SHP77 treated with DMSO at 0.1 percent for 48 hours (cell line): ENCODE results near the gene FGA.
"Not testable (repeated sequence)": the region's sequence is repeated elsewhere in the genome, so short reads cannot be mapped to it uniquely, and the experiment has no call there.

Experiments used
- DNase-seq: peaks from one replicate; lab custom pipeline; 2025; lab: John Stamatoyannopoulos, UW

Gene FGA

DNA sequence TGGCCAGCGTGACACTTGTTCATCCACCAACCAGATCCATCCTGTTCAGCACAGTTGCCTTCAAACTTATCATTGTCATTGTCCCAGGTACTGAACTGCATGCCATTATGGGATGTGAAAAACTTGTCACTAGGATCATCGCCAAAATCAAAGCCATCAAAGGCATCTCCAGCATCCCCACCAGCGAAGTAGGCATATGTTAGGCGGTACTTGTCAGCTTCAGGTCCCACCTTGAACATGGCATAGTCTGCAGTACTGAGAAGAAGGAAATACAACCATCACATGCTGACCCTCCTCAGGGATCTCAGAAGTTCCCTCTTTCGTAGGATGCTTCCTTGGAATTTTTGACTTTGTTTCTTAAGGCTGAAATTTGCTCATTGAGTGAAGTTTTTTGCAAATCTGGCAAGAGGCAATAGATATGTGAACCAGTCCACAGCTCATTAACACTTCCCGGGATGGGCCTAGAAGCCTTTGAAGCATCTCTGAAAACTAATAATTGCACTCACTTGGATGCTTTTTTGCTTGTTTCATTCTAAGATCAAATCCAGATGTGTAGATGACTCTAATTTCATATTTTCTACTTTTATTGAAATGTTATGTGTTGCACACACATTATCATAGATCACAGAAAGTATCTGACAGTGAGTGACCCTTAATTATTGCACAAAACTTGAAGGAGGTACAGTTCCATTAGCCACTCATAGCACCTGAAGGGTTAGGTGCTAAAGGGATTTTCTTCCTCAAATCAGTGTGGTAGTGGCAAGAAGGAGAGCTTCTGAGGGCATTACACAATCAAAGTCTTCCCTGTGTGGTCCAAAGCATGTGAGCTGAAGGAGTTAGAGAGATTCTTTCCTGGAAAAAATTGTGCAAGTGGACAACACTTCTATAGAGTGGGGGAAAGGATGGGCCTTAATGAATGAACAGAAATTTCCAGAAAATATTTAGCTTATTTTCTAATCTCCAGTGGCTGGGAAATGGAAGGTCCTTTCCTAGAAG, 16.5 kb upstream of the FGA start:
- no peak for DNase-seq

DNA sequence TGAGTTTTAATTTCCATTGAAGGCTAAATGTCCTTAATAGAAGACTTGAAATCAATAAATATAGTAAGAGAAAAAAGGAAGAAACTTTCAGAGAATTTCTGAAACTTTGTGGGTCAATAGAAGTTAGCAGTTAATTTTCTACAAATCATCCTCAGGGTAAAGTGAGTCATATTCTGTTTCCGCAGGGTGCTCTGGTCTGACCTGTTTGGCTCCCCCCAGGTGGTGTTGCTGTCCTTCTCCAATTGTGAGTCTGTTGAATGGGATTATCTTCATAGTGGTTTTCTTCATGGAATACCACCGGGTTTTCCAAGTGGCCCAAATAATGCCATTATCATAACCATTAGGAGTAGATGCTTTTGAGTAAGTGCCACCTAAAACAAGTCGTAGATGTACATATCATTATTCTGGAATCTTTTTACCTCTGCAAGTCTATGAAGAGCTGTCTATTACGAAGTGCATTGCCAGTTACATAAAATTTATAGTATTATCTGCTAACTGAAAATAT, 14.2 kb upstream of the FGA start:
- DNase-seq = no peak

DNA sequence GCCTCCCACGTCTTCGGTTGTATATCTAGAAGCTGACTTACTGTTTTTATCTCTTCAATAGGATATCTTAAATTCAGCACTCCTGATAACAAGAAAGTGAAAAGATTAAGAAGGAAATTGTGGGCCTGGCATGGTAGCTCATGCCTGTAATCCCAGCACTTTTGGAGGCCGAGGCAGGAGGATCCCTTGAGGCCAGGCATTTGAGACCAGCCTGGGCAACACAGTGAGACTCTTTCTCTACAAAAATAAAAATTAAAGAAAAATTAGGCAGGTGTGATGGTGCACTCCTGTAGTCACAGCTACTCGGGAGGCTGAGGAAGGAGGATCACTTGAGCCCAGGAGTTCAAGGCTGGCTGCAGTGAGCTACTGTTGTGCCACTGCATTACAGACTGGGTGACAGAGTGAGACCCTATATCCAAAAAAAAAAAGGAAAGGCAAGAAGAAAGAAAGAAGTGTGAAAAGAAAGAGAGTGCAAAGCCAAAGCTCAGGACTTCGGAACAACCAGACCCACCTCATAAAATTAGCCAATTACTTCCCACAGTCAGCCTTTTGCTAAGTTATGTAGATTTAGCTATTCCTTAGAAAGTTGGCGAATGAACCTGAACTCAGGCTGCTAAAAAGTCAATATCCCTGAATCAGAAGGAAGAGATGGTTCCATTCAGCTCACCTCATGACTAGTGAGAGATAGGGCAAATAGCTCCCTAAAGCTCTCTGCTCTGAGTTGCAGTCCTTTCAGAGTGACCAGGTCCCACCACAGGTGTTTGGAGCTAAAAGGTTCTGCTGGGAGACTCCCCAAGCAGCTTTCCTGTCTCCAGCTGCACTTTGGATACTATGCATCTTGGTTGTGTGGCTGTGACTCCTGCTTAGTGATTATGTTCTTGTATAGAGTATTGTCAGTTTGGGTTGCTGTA, 12.7 kb upstream of the FGA start:
- DNase-seq = no peak

DNA sequence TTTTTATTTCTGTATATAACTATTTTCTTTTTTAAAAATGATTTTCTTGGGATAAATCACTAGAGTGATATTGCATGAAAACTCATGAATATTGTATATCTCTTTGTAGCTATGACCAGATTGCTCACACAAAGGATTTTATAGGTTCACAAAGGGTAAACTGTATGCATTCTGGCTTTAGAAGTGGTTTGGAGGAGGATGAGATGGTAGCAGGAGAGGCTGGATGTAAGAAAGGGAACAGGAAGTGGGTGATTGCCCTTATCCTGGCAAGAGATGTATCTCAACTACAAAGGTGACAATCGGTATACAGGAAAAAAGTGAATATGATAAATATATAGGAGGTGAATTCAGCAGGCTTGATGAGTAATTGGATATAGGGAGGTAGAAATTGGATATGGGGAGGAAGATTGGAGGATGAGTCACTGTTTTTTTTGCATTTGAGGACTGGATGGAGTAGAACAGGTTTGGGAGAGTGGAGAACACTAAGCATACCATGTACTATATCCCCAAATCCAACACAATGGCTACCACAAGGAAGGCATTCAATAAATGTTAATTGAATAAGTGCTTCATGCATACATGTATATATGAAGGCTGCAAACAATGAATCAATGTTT, 12.0 kb upstream of the FGA start:
- DNase-seq = no peak

DNA sequence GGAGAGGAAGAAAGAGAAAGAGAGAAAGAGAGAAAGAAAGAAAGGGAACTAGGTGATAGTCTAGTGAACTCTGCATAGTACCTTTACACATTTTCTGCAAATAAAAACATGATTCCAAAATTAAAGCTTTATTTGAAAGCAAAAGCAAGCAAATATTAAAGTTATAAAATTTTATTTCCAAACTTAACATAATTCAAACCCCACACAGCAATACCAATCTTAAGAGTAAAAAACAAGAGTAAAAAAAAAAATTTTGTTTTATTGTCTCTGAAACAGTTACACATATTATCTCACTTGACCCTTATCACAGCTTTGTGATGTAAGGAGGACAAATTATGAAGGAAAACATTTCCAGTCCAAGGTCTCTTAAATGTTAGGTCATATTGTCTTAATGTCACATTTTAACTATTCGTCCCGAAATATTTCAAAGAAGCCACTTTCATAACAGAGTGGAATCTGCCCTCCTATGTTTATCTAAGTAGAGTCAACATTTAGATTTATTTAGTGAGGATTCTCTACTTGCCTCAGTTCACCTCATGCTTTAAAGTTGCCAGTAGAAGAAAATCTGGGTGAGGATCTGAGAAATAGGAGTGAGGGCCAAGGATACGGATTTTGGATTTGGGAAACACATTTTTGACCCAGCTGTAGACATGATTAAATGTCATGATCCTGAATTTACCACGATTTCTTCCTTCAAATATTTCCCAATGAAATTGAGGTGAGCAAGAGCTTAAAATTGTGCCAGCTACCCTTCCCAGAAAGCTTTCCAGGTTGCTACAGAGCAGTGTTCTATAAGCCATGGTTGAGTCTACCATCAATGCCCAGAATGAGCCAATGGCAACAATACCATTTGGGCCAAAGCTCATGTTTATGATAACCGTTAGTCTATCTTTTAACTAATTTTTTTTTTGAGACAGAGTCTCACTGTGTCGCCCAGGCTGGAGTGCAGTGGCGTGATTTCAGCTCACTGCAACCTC, 7.5 kb upstream of the FGA start:
- DNase-seq = no peak

DNA sequence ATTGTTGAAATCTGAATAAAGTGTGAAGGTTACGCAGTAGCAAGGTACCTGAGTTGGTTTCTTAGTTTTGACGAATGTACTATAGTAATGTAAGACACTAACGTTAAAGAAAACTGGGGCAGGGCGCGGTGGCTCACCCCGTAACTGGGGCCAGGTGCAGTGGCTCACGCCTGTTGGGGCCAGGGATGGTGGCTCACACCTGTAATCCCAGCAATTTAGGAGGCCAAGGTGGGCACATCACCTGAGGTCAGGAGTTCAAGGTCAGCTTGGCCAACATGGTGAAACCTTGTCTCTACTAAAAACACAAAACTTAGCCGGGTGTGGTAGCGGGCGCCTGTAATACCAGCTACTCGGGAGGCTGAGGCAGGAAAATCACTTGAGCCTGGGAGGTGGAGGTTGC, 6.7 kb upstream of the FGA start:
- not testable (repeated sequence) for DNase-seq

DNA sequence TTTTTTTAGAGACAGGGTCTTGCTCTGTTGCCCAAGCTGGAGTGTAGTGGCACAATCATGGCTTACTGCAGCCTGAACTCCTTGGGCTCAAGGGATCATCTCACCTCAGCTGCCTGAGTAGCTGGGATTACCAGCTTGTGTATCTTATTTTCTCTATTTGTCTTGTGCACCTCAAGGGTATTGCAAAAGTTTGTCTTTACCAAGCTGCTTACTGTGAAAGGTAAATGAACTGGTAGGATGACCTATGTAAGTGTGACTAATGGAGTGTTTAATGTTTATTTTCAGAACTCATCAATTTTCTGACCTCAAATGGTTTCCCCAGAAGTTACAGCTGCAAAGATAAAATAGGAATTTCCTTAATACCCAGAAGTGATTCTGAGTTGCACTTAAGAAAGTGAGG, 5.3 kb upstream of the FGA start:
- DNase-seq = no peak

DNA sequence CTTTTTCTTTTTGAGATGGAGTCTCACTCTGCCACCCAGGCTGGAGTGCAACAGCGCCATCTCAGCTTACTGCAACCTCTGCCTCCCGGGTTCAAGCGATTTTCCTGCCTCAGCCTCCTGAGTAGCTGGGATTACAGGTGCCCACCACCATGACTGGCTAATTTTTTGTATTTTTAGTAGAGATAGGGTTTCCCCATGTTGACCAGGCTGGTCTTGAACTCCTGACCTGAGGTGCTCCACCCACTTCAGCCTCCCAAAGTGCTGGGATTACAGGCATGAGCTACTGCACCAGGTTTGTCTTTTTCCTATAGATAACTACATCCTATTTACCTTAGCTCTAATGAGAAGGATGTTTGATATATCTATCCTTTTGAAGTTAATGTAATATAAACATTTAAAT, 3.8 kb upstream of the FGA start:
- not testable (repeated sequence) for DNase-seq

DNA sequence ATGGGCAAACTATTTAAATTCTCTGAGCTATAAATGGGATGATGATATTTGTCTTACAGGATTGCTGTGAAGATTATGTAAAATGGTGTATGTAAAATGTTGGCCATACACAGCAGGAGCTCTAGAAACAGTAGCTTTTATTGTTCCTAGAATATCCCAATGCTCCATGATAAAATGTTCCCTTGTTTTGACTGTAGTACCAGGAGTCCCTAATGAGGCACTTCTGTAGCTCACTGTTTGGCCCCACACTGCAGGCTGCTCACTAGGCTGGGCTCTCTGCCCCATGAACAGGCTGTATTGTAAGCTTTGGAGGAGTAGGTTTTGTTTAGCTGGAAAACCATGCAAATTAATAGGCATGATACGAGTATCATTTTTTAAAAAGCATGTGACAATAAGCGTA, 3.3 kb upstream of the FGA start:
- no peak for DNase-seq

DNA sequence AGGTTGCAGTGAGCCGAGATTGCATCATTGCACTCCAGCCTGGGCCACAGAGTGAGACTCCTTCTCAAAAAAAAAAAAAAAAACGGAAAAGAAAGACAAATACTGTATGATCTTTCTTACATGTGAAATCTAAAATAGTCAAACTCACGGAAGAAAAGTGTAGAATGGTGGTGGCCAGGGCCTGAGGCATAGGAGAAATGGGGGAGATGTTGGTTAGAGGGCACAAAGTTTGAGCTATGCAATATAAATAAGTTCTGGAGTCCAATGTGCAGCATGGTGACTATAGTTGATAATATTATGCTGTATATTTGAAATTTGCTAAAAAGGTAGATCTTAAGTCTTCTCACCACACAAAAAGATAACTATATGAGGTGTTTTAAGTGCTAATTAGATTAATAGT, 1.3 kb upstream of the FGA start:
- DNase-seq = no peak

DNA sequence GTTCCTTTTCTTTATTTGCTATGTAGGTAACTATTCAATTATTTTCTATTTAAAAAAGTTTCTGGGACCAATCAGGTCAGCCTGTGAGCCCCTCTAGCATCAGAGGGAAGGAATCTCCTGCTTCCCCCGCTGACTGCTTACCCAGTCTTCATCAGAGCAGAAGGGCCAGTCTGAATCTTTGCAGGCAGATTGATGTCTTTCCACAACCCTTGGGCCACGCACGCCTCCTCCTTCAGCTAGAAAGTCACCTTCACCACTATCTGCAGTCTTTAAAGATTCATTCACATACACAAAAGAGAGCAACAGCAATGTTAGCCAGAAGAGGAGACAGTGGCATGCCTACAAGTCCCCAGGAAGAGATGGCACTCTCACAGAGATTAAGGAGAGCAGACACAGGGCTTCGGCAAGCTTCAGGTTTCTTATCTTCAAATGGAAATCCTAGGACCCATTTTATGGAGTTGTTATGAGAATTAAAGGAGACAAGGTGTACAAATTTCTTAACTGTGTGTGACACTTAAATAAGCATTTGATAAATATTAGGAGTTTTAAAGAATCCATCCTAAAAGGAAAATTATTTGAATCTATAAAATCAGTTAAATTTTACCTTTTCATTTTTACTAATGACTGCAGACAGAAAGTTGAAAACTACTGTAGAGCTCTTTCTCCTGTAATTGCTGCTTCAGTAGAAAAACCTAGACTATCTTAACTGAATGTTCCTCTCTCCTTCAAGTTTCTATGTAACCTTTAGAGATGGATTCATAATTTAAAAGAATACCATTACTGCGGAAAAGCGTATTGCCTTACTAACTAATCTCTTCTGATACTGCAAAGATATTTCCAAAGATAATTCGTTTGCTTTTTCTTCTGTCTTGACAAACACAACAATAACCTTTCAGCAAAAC, 995 bp downstream of the FGA start:
- DNase-seq = no peak

DNA sequence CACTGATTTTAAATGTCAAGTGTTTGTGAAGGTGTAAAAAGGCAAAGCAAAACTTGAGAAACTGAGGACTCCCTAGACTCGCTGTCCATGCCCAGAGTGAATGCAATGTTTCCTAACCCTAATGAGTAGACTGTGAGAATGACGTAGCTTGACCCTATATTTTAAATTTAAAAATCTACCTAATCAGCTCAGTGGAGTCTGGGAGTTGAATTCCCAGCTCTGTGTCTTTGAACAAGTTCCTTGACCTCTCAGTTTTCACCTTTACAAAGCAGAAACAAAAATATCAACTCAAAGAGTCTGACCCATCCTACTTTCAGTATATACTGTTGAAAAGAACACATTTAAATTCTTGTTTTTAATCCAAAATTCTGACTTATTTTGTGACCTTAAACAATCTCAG, 2.3 kb downstream of the FGA start:
- no peak for DNase-seq

DNA sequence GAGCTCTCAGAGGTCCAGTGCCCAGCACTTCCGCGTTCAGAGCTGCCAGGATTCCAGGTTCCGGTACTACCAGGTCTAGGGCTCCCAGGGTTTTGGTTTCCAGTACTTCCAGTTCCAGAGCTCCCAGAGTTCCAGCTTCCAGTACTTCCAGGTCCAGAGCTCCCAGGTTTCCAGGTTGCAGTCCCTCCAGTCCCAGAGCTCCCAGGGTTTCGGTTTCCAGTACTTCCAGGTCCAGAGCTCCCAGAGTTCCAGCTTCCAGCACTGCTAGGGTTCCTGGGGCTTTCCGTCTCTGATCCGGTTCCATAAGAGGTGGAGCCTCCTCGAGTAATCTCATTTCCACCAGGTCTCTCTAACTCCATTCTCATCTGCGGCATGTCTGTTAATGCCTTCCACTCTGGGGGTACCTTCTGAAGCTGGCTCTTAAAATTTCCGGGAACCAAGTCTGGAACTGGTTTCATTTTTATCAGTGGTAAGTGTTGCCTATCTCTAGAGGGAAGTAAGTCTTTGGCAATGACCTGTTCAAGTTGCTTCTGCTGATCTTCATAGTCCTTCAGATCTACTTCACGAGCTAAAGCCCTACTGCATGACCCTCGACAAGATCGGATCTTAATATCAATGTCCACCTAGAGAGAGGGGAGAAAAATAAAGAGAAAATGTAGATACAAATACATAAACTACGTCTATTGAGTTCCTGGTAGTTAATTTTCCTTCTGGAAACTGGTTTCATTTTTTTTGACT, 4.1 kb downstream of the FGA start:
- no peak for DNase-seq

DNA sequence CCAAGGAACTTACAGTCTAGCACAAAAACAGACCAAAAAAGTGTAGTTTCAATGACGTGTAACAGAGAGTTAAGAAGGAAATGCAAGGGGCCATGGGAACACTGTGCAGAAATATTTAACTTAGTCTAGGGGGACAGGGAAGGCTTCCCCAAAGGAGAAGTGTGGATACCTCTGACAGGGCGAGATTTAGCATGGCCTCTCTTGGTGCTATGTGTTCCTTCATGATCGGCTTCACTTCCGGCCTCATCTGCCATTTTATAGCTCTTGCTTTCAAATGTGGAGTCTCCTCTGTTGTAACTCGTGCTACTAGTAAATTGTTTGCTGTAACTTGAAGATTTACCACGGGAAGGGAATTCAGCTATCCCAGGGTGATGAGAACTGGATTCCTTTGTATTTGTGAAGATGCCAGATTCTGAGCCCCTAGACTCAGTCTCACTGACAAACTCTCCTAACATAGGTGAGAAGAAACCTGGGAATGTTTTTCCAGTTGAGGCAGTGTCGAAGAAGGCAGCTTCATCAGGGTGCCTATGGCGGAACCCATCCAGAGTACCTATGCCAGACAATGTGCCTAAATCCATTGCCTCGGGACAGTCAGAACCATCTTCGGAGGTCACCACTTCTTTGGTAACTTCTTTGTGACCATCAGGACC, 5.0 kb downstream of the FGA start:
- no peak for DNase-seq

DNA sequence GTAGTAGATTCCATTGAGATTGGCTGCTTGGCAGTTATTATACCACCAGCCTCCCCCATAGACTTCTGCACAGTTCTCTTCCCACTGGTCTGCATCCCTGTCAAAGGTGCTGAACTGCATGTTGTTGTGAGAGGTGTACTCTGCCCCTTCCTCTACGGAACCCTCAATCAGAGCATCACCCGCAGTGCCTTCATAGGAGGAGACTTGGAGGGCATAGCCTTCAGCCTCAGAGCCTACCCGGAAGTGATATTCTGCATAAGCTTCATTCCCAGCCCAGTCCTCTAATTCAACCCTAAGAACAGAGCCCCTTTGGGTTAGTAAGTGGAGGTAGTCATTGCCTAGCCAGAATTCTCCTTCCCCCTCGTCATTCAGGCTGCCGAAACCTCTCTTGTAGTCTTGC, 6.3 kb downstream of the FGA start:
- no peak for DNase-seq

DNA sequence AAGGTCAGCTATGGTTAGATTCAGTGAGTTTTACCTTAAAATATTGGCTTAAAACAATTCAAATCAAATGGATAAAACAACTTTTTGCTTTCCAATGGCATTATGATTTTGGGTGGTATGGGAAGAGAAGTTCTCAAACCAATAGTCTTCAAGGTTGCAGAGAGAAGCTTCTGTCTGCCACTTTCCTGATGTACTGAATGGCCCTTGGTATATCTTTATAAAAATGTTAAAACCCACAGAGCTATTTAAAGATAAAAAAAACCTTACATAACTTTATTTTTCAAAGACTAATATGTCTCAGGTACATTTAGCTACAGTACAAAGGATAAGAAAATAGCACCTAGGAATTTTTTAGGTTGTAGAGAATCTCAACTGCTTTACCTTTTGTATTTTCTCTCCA, 6.9 kb downstream of the FGA start:
- DNase-seq = no peak

DNA sequence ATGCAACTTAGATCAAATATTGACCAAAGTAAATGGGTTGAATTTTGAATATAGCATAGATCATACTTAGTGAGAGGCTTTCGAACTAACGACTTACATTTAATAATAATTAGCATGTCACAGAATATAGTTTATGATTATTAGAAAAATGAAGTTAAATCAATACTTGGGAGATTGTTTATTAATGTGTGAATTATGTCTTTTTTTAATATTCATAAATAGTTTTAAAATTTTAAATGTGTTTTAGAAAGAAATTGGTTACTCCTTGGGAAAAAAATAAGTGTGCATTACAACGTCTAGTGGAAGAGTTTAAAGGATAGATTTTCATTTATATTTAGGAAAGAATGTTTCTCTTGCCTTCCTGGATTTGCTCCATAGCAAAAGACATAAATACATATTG, 7.3 kb downstream of the FGA start:
- DNase-seq = no peak

DNA sequence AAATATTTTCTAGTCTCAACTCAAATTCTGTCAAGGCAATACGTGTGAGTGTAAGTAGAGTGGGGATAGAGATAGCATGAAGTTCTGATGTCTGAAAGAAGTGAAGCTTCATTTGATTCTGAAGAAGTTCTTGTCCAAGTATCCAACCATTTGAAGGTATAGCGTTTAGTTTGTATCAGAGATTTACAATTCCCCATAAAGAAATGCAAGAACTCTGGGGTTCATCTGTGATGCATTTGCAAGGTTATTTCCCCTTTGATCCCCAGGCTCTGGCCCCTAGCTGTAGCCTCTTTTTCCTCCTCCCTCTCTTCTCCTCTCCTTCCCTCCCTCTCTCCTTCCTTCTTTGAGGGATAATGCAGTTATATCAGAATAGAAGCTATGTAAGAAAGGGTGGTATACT, 7.8 kb downstream of the FGA start:
- DNase-seq = no peak

DNA sequence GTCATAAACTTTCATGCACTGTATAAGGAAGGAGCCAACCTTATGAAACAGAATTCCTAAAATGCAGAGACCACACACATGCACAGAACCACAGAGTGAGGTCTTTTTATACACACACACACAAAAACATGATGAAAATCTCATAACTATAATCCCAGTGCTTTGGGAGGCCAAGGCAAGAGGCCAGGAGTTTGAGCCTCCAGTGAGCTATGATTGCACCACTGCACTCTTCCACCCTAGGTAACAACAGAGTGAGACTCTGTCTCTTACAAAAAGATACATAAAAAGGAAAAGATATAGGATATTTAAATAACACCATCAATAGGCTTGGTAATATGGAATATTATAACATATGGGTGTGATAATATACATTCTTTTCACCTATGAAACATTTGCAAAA, 10.6 kb downstream of the FGA start:
- no peak for DNase-seq
